OCI-LY1 (cell line): ENCODE data around the gene CFAP46.

Experiments used
- CTCF ChIP-seq: fragments of 200-600 bp; sonication (generic), shearing (Covaris generic); IDR thresholded peaks from 2 replicates; pipeline ENCODE4 v1.5.1; 2017; ENCODE audit warnings: mild to moderate bottlenecking, antibody characterized with exemption, low read length, moderate library complexity, mixed read lengths
- EZH2 ChIP-seq: fragments of 200-600 bp; sonication (generic), shearing (Covaris generic); IDR thresholded peaks from 2 replicates; pipeline ENCODE4 v1.8.0; 2017; ENCODE audit warnings: borderline replicate concordance, mixed run types, mild to moderate bottlenecking, antibody characterized with exemption, low read length, moderate library complexity, mixed read lengths

- TF ChIP-seq EZH2: no peak
- no peak for TF ChIP-seq CTCF
Observed at GRCh38 chr10:132883391-132883881, 58.9 kb downstream of the CFAP46 start.
